K562 treated with DMSO at 1 percent for 4 hours (cell line): ENCODE results near the gene HNRNPCL4. TPM values are rescaled to one million over a fixed set of nuclear protein-coding genes. Genes with fewer than 3 reads are reported as not detected.

Source experiments
- total RNA-seq: library from RNA; unstranded; fragments of 300-600 nt; gene quantifications from 2 replicates; pipeline ENCODE4 v1.2.3, GENCODE V29; 2022; ENCODE audit not compliant: insufficient read depth

The HNRNPCL4 gene
- total RNA-seq, result not detected in 2 replicates

GRCh38 chr1:13165531-13165930 lies at the start of gene HNRNPCL4:
TSS of gene HNRNPCL4 (minus strand) at chr1:13165631. CDS start at chr1:13165467, 164 bp downstream.

DNA sequence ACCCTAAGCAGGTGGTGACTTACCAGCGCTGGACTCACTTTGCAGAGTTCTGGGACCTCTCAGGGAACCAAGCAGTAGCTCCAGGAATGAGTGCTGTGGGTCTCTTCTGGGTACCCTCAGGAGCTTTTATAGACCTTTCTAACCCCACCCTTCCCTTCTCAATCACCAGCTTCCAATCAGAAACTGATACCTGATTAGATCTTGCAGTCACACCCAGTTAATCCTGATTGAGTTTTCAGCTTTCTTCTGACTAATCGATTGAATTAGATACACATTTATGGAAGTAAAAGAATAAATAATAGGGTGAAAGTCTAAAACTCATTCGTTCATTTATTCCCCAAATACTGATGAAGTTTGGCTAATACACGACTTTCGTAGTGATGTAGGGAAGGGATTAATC lies 35.9 kb upstream of the HNRNPCL4 start, which contains the start of gene PRAMEF13:
Gene PRAMEF13, minus strand, starts transcription at position 101 of the 400 bp plus-strand sequence. CDS start 1,820 bp downstream, outside the sequence.

GRCh38 chr1:13171548-13171947 lies 6.1 kb upstream of the HNRNPCL4 start, which contains the start of gene PRAMEF9:
TSS of gene PRAMEF9 (plus strand) at chr1:13171848. CDS start at chr1:13175281, 3,433 bp downstream.

GRCh38 chr1:13155909-13156308 lies 9.5 kb downstream of the HNRNPCL4 start, which contains the start of gene PRAMEF26:
TSS of gene PRAMEF26 (minus strand) at chr1:13156009. CDS start at chr1:13153095, 2,914 bp downstream.

GRCh38 chr1:13116754-13117153 lies 48.7 kb downstream of the HNRNPCL4 start, which contains the start of gene HNRNPCL2:
TSS of gene HNRNPCL2 (minus strand) at chr1:13116854. CDS start at chr1:13116400, 454 bp downstream.

Other genes with a start within 250 kb of the HNRNPCL4 start
- not detected in 2 replicates for gene PRAMEF7, start 249.0 kb downstream of the HNRNPCL4 start, total RNA-seq
- not detected in 2 replicates for gene PRAMEF6, start 218.1 kb downstream of the HNRNPCL4 start, total RNA-seq
- not detected in 2 replicates for gene PRAMEF27, start 109.1 kb downstream of the HNRNPCL4 start, total RNA-seq
- gene HNRNPCL3, start 104.9 kb downstream of the HNRNPCL4 start, total RNA-seq, result not detected in 2 replicates
- gene PRAMEF25, start 94.9 kb downstream of the HNRNPCL4 start, total RNA-seq, result not detected in 2 replicates
- gene HNRNPCL2, start 48.8 kb downstream of the HNRNPCL4 start, total RNA-seq, result not detected in 2 replicates
- not detected in 2 replicates for gene PRAMEF26, start 9.6 kb downstream of the HNRNPCL4 start, total RNA-seq
- not detected in 2 replicates for gene PRAMEF9, start 6.2 kb upstream of the HNRNPCL4 start, total RNA-seq
- not detected in 2 replicates for gene PRAMEF13, start 35.8 kb upstream of the HNRNPCL4 start, total RNA-seq
- not detected in 2 replicates for gene PRAMEF18, start 60.5 kb upstream of the HNRNPCL4 start, total RNA-seq
- gene PRAMEF5, start 88.6 kb upstream of the HNRNPCL4 start, total RNA-seq, result not detected in 2 replicates
- not detected in 2 replicates for gene PRAMEF8, start 119.5 kb upstream of the HNRNPCL4 start, total RNA-seq
- gene PRAMEF33, start 137.9 kb upstream of the HNRNPCL4 start, total RNA-seq, result not detected in 2 replicates
- gene PRAMEF15, start 149.9 kb upstream of the HNRNPCL4 start, total RNA-seq, result not detected in 2 replicates
- not detected in 2 replicates for gene PRAMEF14, start 181.5 kb upstream of the HNRNPCL4 start, total RNA-seq
- gene PRAMEF19, start 206.3 kb upstream of the HNRNPCL4 start, total RNA-seq, result not detected in 2 replicates
- not detected in 2 replicates for gene PRAMEF17, start 224.0 kb upstream of the HNRNPCL4 start, total RNA-seq
- not detected in 2 replicates for gene PRAMEF20, start 244.8 kb upstream of the HNRNPCL4 start, total RNA-seq